Measurements from ENCODE around the gene PIK3C2B. TPM values are rescaled to one million over a fixed set of nuclear protein-coding genes. Genes with fewer than 3 reads are reported as not detected.

Gene PIK3C2B, protein sequence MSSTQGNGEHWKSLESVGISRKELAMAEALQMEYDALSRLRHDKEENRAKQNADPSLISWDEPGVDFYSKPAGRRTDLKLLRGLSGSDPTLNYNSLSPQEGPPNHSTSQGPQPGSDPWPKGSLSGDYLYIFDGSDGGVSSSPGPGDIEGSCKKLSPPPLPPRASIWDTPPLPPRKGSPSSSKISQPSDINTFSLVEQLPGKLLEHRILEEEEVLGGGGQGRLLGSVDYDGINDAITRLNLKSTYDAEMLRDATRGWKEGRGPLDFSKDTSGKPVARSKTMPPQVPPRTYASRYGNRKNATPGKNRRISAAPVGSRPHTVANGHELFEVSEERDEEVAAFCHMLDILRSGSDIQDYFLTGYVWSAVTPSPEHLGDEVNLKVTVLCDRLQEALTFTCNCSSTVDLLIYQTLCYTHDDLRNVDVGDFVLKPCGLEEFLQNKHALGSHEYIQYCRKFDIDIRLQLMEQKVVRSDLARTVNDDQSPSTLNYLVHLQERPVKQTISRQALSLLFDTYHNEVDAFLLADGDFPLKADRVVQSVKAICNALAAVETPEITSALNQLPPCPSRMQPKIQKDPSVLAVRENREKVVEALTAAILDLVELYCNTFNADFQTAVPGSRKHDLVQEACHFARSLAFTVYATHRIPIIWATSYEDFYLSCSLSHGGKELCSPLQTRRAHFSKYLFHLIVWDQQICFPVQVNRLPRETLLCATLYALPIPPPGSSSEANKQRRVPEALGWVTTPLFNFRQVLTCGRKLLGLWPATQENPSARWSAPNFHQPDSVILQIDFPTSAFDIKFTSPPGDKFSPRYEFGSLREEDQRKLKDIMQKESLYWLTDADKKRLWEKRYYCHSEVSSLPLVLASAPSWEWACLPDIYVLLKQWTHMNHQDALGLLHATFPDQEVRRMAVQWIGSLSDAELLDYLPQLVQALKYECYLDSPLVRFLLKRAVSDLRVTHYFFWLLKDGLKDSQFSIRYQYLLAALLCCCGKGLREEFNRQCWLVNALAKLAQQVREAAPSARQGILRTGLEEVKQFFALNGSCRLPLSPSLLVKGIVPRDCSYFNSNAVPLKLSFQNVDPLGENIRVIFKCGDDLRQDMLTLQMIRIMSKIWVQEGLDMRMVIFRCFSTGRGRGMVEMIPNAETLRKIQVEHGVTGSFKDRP (N-terminal part only)
- 1.6 and 1.9 TPM in 2 replicates for total RNA-seq

DNA sequence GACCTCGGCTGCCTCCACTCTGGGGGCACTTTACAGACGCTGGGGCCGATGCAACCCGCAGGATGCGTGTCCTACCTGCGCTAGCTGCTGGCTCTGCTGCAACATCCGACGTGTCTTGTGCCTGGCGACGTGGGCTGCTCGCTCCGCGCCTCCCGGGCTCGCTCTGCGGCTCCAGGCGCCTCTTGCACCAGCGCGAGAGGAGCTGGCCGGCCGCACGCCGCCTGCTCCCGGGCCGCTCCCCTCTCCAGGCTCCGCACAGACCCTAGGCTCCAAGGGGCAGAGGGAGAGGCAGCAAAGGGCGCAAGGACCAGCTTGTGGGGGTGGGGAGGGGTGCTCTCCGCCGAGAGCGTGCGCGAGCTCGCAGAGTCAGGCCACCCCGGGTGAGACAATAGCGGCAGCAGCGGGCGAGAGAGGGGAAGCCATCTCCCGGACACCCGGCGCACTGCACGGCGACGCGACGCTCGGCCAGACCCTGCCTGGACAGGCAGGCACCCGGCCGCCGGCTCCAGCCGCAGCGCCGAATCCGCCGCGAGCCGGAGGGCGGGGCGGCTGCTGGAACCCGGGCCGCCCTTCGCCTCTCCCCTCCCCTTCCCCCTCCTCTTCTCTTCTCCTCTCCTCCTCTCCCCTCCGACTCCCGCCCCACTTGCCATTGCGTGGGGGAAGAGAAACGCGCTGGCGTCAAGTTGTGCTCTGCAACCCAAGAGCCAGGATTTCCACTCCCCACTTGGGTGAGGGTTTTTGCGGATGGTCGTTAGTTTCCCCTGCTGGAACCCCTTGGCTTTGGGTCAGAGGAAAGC is at the start of gene PIK3C2B:
Gene PIK3C2B, minus strand, starts transcription at position 525 of the 797 bp plus-strand sequence. CDS start 25,003 bp downstream, outside the sequence.

DNA sequence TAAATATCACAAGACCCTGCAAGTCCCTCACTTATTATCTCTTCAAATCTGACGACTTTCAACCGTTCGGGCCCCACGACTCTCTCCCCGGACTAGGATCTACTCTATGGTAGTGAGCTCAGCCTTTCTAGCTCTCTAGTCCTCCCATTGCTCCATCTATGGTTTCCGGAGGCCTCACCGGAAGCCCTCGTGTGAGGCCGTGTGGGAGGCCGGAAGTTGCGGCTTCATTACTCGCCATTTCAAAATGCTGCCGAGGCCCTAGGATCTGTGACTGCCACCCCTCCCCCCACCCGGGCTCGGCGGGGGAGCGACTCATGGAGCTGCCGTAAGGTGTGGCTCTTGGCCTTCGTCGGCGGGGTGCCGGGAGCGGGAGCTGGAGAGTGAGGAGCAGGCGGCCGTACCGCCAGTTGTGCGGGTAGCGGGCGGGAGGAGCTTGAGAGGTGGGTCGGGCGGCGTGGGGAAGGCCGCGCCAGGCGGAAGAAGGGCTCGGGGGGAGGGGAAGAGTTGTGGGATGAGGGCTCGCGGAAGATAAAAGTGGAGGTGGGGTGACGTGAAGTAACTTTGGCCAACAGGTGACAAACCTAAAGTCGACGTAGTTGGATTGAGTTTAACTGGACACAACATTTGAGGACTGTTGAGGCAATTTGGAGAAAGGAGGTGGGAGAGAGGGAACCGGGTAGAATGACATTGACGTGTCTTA is 21.7 kb upstream of the PIK3C2B start, which contains the start of gene MDM4:
Gene MDM4, plus strand, starts transcription at position 227 of the 700 bp plus-strand sequence. CDS start 9,113 bp downstream, outside the sequence.

Other genes with a start within 250 kb of the PIK3C2B start
- 1.5 and 1.8 TPM in 2 replicates for gene PLEKHA6, start 134.9 kb downstream of the PIK3C2B start, total RNA-seq
- gene PPP1R15B, start 83.0 kb downstream of the PIK3C2B start, total RNA-seq = 21.9 and 23.5 TPM in 2 replicates
- gene MDM4, start 21.6 kb upstream of the PIK3C2B start, total RNA-seq = 17.5 and 22.4 TPM in 2 replicates
- gene LRRN2, start 190.9 kb upstream of the PIK3C2B start, total RNA-seq = 0.28 and 0.65 TPM in 2 replicates

Measured in smooth muscle cell of bladder (primary cell).